ENCODE results near the gene SLC16A10.
"Not testable (repeated sequence)": the region's sequence is repeated elsewhere in the genome, so short reads cannot be mapped to it uniquely, and the experiment has no call there.

SLC16A10 gene

DNA sequence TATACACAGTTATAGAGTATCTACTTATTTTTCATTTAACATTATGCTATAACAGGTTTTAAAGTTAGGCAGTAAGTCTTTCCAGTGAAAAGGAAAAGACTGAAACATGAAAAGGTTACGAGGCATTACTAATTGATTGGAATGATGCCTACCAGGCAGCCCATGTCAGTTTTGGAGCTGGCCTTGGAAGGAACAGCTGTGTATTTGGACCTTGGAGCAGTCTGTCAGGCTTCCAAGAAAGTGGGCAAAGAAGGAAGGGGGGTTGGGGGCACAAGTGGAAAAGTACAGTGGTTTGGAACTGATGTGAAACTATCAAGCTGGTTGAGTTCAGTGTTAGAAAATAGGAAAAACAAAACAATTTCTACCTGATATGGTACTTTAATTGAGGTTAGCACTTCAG lies 41.7 kb downstream of the SLC16A10 start:
- TF ChIP-seq, protein P1, sequence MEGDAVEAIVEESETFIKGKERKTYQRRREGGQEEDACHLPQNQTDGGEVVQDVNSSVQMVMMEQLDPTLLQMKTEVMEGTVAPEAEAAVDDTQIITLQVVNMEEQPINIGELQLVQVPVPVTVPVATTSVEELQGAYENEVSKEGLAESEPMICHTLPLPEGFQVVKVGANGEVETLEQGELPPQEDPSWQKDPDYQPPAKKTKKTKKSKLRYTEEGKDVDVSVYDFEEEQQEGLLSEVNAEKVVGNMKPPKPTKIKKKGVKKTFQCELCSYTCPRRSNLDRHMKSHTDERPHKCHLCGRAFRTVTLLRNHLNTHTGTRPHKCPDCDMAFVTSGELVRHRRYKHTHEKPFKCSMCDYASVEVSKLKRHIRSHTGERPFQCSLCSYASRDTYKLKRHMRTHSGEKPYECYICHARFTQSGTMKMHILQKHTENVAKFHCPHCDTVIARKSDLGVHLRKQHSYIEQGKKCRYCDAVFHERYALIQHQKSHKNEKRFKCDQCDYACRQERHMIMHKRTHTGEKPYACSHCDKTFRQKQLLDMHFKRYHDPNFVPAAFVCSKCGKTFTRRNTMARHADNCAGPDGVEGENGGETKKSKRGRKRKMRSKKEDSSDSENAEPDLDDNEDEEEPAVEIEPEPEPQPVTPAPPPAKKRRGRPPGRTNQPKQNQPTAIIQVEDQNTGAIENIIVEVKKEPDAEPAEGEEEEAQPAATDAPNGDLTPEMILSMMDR (IDR thresholded peaks at IDR 0.05; ENCODE audit: low read depth, low read length) = no peak
- peak in 1 of 2 donors; percentile 42 for DNase-seq (ENCODE audit: low read depth in 2 of 2)
- H3K4me3 ChIP-seq (replicated peaks in 1 of 2; ENCODE audit: low read depth in 2 of 2, low read length in 2 of 2) = no peak overlapping the region

DNA sequence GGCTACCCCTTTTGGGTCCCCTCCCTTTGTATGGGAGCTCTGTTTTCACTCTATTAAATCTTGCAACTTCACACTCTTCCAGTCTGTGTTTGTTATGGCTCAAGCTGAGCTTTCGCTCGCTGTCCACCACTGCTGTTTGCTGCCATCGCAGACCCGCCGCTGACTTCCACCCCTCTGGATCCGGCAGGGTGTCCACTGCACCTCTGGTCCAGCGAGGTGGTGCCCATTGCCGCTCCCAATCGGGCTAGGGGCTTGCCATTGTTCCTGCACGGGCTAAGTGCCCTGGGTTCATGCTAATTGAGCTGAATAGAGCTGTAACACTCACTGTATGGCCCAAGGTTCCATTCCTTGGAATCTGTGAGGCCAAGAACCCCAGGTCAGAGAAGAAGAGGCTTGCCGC lies 43.7 kb downstream of the SLC16A10 start:
- H3K4me3 ChIP-seq (replicated peaks in 1 of 2; ENCODE audit: low read depth in 2 of 2, low read length in 2 of 2); DNase-seq (ENCODE audit: low read depth in 2 of 2): not testable (repeated sequence)

DNA sequence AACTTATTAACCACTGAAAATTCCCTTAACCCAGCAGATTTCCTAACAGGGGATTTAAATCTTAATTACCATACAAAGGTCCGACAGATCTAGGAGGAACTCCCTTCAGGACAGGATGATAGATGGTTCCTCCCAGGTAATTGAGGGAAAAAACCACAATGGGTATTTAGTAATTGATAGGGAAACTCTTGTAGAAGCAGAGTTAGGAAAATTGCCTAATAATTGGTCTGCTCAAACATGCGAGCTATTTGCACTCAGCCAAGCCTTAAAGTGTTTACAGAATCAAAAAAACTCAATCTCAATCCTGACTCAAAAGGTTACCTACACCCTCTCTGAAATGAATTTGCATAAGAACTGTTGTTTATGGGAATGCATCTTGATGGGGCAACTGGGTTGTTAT lies 45.4 kb downstream of the SLC16A10 start:
- H3K4me3 ChIP-seq (replicated peaks in 1 of 2; ENCODE audit: low read depth in 2 of 2, low read length in 2 of 2); DNase-seq (ENCODE audit: low read depth in 2 of 2): not testable (repeated sequence)

DNA sequence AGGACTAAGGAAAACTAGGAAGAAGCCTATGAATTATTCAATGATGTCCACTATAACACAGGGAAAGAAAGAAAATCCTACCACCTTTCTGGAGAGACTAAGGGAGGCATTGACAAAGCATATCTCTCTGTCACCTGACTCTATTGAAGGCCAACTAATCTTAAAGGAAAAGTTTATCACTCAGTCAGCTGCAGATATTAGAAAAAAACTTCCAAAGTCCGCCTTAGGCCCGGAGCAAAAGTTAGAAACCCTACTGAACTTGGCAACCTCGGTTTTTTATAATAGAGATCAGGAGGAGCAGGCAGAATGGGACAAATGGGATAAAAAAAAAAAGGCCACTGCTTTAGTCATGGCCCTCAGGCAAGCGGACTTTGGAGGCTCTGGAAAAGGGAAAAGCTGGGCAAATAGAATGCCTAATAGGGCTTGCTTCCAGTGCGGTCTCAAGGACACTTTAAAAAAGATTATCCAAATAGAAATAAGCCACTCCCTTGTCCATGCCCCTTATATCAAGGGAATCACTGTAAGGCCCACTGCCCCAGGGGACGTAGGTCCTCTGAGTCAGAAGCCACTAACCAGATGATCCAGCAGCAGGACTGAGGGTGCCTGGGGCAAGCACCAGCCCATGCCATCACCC lies 47.0 kb downstream of the SLC16A10 start:
- DNase-seq (ENCODE audit: low read depth in 2 of 2); H3K4me3 ChIP-seq (replicated peaks in 1 of 2; ENCODE audit: low read depth in 2 of 2, low read length in 2 of 2): not testable (repeated sequence)

DNA sequence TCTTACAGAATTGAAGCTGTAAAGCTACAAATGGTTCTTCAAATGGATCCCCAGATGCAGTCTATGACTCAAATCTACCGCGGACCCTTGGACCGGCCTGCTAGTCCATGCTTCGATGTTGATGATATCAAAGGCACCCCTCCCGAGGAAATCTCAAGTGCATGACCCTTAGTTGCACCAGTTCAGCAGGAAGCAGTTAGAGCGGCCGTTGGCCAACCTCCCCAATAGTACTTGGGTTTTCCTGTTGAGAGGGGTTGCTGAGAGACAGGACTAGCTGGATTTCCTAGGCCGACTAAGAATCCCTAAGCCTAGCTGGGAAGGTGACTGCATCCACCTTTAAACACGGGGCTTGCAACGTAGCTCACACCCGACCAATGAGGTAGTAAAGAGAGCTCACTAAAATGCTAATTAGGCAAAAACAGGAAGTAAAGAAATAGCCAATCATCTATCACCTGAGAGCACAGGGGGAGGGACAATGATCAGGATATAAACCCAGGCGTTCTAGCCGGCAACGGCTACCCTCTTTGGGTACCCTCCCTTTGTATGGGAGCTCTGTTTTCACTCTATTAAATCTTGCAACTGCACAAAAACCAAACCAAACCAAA lies 50.3 kb downstream of the SLC16A10 start:
- H3K4me3 ChIP-seq (replicated peaks in 1 of 2; ENCODE audit: low read depth in 2 of 2, low read length in 2 of 2); DNase-seq (ENCODE audit: low read depth in 2 of 2): not testable (repeated sequence)

DNA sequence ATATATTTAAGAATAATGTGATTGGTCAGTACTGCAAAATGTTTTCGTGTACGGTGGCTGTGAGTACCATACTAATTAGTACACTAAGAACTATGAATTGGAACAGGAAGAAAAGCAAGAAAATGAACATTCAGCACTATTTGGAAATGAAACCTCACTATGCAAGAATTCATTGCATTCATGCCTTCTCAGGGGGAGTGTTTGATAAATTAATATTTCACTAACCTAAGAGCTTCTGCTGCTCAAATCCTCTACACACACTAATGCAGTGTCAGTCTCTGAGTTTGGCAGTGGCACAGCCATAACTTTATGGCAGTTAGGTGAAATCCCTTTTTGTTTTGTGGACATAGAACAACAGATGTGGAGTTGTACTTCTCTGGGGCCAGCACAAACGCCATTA lies 60.1 kb downstream of the SLC16A10 start:
- TF ChIP-seq, protein P1 (IDR thresholded peaks at IDR 0.05; ENCODE audit: low read depth, low read length) = no peak
- H3K4me3 ChIP-seq (replicated peaks in 1 of 2; ENCODE audit: low read depth in 2 of 2, low read length in 2 of 2) = no peak overlapping the region
- no peak for DNase-seq (ENCODE audit: low read depth in 2 of 2)

DNA sequence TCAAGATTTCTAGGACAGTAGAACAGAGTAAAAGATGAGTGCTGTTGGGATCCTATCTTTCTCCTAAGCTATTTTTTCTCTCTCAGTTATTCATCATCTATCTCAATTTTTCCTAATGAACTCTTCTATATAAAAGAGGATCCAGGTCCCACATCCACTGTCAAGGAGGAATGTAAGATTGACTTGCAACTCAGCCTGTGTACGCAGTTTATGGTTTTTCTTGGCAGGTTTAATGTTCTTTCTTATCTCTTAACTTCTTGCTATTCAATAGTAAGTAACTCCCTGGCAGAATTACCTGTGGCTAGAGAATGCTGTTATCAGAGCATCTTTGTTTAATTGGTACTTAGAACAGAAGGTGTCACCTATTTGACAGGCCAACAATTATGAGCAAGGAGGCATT lies 60.8 kb downstream of the SLC16A10 start:
- TF ChIP-seq, protein P1 (IDR thresholded peaks at IDR 0.05; ENCODE audit: low read depth, low read length) = no peak
- no peak for DNase-seq (ENCODE audit: low read depth in 2 of 2)
- H3K4me3 ChIP-seq (replicated peaks in 1 of 2; ENCODE audit: low read depth in 2 of 2, low read length in 2 of 2) = no peak overlapping the region

DNA sequence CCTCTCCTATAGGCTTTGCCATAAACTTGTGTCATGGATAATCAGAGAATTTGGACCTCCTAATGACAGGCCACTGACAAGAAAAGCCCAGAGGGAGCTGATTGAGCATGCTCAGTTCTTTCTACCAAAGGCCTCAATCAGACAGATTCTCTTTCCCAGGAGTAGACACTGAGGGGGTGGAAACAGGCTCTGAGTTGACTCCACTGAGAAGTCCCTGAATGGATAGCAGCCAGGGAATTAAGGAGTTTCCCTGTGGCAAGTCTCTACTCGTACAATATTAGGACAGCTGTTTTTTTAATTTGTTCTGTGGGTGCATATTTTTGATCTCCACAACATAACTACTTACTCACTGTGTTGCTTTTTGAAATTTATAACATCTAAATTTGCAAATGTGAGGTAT lies 63.3 kb downstream of the SLC16A10 start:
- DNase-seq (ENCODE audit: low read depth in 2 of 2) = no peak
- TF ChIP-seq, protein P1 (IDR thresholded peaks at IDR 0.05; ENCODE audit: low read depth, low read length) = no peak
- H3K4me3 ChIP-seq (replicated peaks in 1 of 2; ENCODE audit: low read depth in 2 of 2, low read length in 2 of 2) = no peak overlapping the region

DNA sequence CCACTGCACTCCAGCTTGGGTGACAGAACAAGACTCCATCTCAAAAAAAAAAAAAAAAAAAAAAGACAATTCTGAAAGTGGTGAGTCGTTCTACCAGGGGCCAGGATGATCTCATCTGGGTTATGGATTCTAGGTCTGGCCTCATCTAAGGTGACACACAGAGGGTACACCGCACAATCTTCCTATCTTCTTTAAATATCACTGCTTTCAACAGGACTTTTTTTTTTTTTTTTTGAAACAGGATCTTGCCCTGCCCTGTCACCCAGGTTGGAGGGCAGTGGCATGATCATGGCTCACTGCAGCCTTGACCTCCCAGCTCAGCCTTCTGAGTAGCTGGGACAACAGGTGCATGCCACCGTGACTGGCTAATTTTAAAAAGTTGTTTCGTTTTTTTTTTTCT lies 67.7 kb downstream of the SLC16A10 start:
- no peak for DNase-seq (ENCODE audit: low read depth in 2 of 2)
- no peak overlapping the region for H3K4me3 ChIP-seq (replicated peaks in 1 of 2; ENCODE audit: low read depth in 2 of 2, low read length in 2 of 2)
- TF ChIP-seq, protein P1 (IDR thresholded peaks at IDR 0.05; ENCODE audit: low read depth, low read length) = no peak

All from cardiac fibroblast (primary cell).